Liver (tissue), 9 donors: Measurements from ENCODE around the gene LRIT2. TPM values are rescaled to one million over a fixed set of nuclear protein-coding genes. Genes with fewer than 3 reads are reported as not detected.

Experiments
- DNase-seq: peaks from one replicate; pipeline ENCODE4 v3.0.0-alpha.2; 2017; ENCODE audit warnings: low spot score
- H3K27ac ChIP-seq, 2 donors: one replicate each; pipeline ENCODE4 v1.7.0; 2013; ENCODE audit warnings: inconsistent platforms in 2 of 2, low read length in 2 of 2, control low read depth in 1 of 2, low read depth in 1 of 2, mild to moderate bottlenecking in 1 of 2
- H3K27me3 ChIP-seq, 4 donors: one replicate each; pipeline versions ENCODE4 v1.6.1 to v1.7.0; 2013; ENCODE audit warnings: low read length in 3 of 4, inconsistent platforms in 1 of 4, mild to moderate bottlenecking in 1 of 4, moderate library complexity in 1 of 4; ENCODE audit not compliant: control insufficient read depth in 4 of 4, insufficient read depth in 4 of 4
- H3K36me3 ChIP-seq, 4 donors: one replicate each; pipeline versions ENCODE4 v1.6.1 to v1.7.0; 2013; ENCODE audit warnings: low read length in 3 of 4, mild to moderate bottlenecking in 3 of 4, low read depth in 1 of 4, moderate library complexity in 1 of 4; ENCODE audit not compliant: control insufficient read depth in 4 of 4, insufficient read depth in 3 of 4
- H3K4me1 ChIP-seq, 4 donors: one replicate each; pipeline versions ENCODE4 v1.6.1 to v1.7.0; 2013; ENCODE audit warnings: low read length in 3 of 4, mild to moderate bottlenecking in 3 of 4, moderate library complexity in 1 of 4; ENCODE audit not compliant: control insufficient read depth in 4 of 4, insufficient read depth in 4 of 4
- H3K4me3 ChIP-seq, 3 donors: one replicate each; pipeline versions ENCODE4 v1.6.1 to v1.7.0; 2013; ENCODE audit warnings: low read length in 3 of 3, control low read depth in 1 of 3, low read depth in 1 of 3, mild to moderate bottlenecking in 1 of 3
- H3K9ac ChIP-seq, 2 donors: one replicate each; pipeline ENCODE4 v1.7.0; 2013; ENCODE audit warnings: low read length in 2 of 2, mild to moderate bottlenecking in 2 of 2, moderate library complexity in 2 of 2, control low read depth in 1 of 2, low read depth in 1 of 2
- H3K9me3 ChIP-seq, 4 donors: one replicate each; pipeline versions ENCODE4 v1.6.1 to v1.7.0; 2013; ENCODE audit warnings: low read length in 3 of 4; ENCODE audit not compliant: control insufficient read depth in 4 of 4
- ATF3 ChIP-seq: IDR thresholded peaks from 2 replicates; pipeline ENCODE4 v1.6.1; 2016; ENCODE audit warnings: antibody characterized with exemption
- EGR1 ChIP-seq, 2 donors: IDR thresholded peaks; 2 replicates each; pipeline ENCODE4 v1.6.1; 2016 to 2018; ENCODE audit warnings: antibody characterized with exemption in 2 of 2, low read depth in 2 of 2
- FOXA1 ChIP-seq: IDR thresholded peaks from 2 replicates; pipeline ENCODE4 v1.6.1; 2016; ENCODE audit warnings: antibody characterized with exemption
- FOXA2 ChIP-seq: IDR thresholded peaks from 2 replicates; pipeline ENCODE4 v1.6.1; 2016; ENCODE audit warnings: antibody characterized with exemption
- GABPA ChIP-seq, 2 donors: IDR thresholded peaks in 1 of 2; conservative IDR thresholded peaks in 1 of 2; 2 replicates each; pipeline ENCODE4 v1.6.1; 2016; ENCODE audit warnings: antibody characterized with exemption in 2 of 2, mild to moderate bottlenecking in 1 of 2, moderate library complexity in 1 of 2
- HNF4A ChIP-seq, 2 donors: conservative IDR thresholded peaks; 2 replicates each; pipeline ENCODE4 v1.6.1; 2016; ENCODE audit warnings: antibody characterized with exemption in 2 of 2, mild to moderate bottlenecking in 2 of 2
- HNF4G ChIP-seq: IDR thresholded peaks from 2 replicates; pipeline ENCODE4 v1.6.1; 2016; ENCODE audit warnings: antibody characterized with exemption
- JUND ChIP-seq, 2 donors: IDR thresholded peaks; 2 replicates each; pipeline ENCODE4 v1.6.1; 2016; ENCODE audit warnings: antibody characterized with exemption in 2 of 2
- MAX ChIP-seq: IDR thresholded peaks from 2 replicates; pipeline ENCODE4 v1.6.1; 2016; ENCODE audit warnings: antibody characterized with exemption
- NR2F2 ChIP-seq: IDR thresholded peaks from 2 replicates; pipeline ENCODE4 v1.6.1; 2016; ENCODE audit warnings: antibody characterized with exemption
- RAD21 ChIP-seq, 2 donors: IDR thresholded peaks; 2 replicates each; pipeline ENCODE4 v1.6.1; 2016; ENCODE audit warnings: antibody characterized with exemption in 2 of 2, mild to moderate bottlenecking in 2 of 2
- REST ChIP-seq: IDR thresholded peaks from 2 replicates; pipeline ENCODE4 v1.6.1; 2016; ENCODE audit warnings: antibody characterized with exemption, mild to moderate bottlenecking
- RXRA ChIP-seq, 2 donors: IDR thresholded peaks; 2 replicates each; pipeline ENCODE4 v1.6.1; 2017 to 2018; ENCODE audit warnings: antibody characterized with exemption in 2 of 2, mild to moderate bottlenecking in 1 of 2
- SP1 ChIP-seq: IDR thresholded peaks from 2 replicates; pipeline ENCODE4 v1.6.1; 2018; ENCODE audit warnings: antibody characterized with exemption, mild to moderate bottlenecking
- TAF1 ChIP-seq: conservative IDR thresholded peaks from 2 replicates; pipeline ENCODE4 v1.6.1; 2016; ENCODE audit warnings: antibody characterized with exemption, mild to moderate bottlenecking
- YY1 ChIP-seq: IDR thresholded peaks from 2 replicates; pipeline ENCODE4 v1.6.1; 2016; ENCODE audit warnings: antibody characterized with exemption, mild to moderate bottlenecking
- WGBS: extraction: QIAGEN DNeasy Blood & Tissue Kit; methylation state at CpG from one replicate; pipeline ENCODE4 v1.1.7; 2013; 5-methylcytosine and 5-hydroxymethylcytosine counted together
- polyA plus RNA-seq, 2 donors: library from polyadenylated mRNA; stranded (reverse) in 1 of 2; unstranded in 1 of 2; fragments of 200-250 nt in 1 of 2; fragments of >200 nt in 1 of 2; fragmentation: Nextera tagmentation in 1 of 2; extraction: Ambion mirVana in 1 of 2; gene quantifications; one replicate each; pipeline versions ENCODE4 v1.2.1 to v1.2.3, GENCODE V29; 2013 to 2015
- total RNA-seq, 2 donors: library from RNA; depleted of rRNA; stranded (reverse); fragments of >200 nt; gene quantifications; one replicate each; pipeline ENCODE4 v1.2.3, GENCODE V29; 2014
- TF ChIP-seq, protein P1 (sequence below): fragments of 150-350 bp; IDR thresholded peaks from 2 replicates; pipeline ENCODE4 v1.5.1; 2017; ENCODE audit warnings: improper control_type of control experiment, low read depth, low read length; ENCODE audit not compliant: missing input control
- TF ChIP-seq, protein P2 (sequence below): IDR thresholded peaks from 2 replicates; pipeline ENCODE4 v1.6.1; 2016; ENCODE audit warnings: antibody characterized with exemption
- donor health status: healthy.
- donor health status: healthy.
- donor health status: healthy.
- donor health status: healthy.
- donor health status: healthy.

LRIT2 gene
- total and polyA plus RNA-seq, 4 donors: not detected

- no peak overlapping the region for H3K4me3 ChIP-seq
- TF ChIP-seq REST: no peak
- TF ChIP-seq MAX: no peak
- no peak for TF ChIP-seq EGR1 (IDR thresholded peaks at IDR 0.05; ENCODE audit: low read depth in 2 of 2)
- no peak for TF ChIP-seq SP1
- no peak for TF ChIP-seq JUND (IDR thresholded peaks at IDR 0.05)
- no peak for TF ChIP-seq HNF4A (conservative IDR thresholded peaks at IDR 0.05)
- TF ChIP-seq HNF4G: no peak
- TF ChIP-seq YY1: no peak
- no peak for TF ChIP-seq GABPA (IDR thresholded peaks at IDR 0.05 in 1 of 2, conservative IDR thresholded peaks at IDR 0.05 in 1 of 2)
- TF ChIP-seq, protein P1, sequence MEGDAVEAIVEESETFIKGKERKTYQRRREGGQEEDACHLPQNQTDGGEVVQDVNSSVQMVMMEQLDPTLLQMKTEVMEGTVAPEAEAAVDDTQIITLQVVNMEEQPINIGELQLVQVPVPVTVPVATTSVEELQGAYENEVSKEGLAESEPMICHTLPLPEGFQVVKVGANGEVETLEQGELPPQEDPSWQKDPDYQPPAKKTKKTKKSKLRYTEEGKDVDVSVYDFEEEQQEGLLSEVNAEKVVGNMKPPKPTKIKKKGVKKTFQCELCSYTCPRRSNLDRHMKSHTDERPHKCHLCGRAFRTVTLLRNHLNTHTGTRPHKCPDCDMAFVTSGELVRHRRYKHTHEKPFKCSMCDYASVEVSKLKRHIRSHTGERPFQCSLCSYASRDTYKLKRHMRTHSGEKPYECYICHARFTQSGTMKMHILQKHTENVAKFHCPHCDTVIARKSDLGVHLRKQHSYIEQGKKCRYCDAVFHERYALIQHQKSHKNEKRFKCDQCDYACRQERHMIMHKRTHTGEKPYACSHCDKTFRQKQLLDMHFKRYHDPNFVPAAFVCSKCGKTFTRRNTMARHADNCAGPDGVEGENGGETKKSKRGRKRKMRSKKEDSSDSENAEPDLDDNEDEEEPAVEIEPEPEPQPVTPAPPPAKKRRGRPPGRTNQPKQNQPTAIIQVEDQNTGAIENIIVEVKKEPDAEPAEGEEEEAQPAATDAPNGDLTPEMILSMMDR: no peak
- TF ChIP-seq NR2F2: no peak
- TF ChIP-seq RXRA (IDR thresholded peaks at IDR 0.05): no peak
- TF ChIP-seq, protein P2, sequence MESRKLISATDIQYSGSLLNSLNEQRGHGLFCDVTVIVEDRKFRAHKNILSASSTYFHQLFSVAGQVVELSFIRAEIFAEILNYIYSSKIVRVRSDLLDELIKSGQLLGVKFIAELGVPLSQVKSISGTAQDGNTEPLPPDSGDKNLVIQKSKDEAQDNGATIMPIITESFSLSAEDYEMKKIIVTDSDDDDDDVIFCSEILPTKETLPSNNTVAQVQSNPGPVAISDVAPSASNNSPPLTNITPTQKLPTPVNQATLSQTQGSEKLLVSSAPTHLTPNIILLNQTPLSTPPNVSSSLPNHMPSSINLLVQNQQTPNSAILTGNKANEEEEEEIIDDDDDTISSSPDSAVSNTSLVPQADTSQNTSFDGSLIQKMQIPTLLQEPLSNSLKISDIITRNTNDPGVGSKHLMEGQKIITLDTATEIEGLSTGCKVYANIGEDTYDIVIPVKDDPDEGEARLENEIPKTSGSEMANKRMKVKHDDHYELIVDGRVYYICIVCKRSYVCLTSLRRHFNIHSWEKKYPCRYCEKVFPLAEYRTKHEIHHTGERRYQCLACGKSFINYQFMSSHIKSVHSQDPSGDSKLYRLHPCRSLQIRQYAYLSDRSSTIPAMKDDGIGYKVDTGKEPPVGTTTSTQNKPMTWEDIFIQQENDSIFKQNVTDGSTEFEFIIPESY: no peak
- no peak for TF ChIP-seq FOXA2
- TF ChIP-seq RAD21 (IDR thresholded peaks at IDR 0.05): no peak
- TF ChIP-seq FOXA1: no peak
- TF ChIP-seq ATF3: no peak
- no peak for TF ChIP-seq TAF1
- H3K36me3 ChIP-seq: no peaks in the 10 kb centered on the region
- H3K27me3 ChIP-seq: peaks cover 0 to 11% (median 5%) of the 10 kb centered on the region in 4 donors
- 82% methylated on average over 3 of the region's 3 CpGs for WGBS
- DNase-seq: no peak
- H3K9me3 ChIP-seq: no peaks in the 10 kb centered on the region
- no peak overlapping the region for H3K27ac ChIP-seq
- no peak overlapping the region for H3K9ac ChIP-seq
- H3K4me1 ChIP-seq: peaks cover 4 to 10% (median 7%) of the 10 kb centered on the region in 4 donors
Observed at GRCh38 chr10:84190621-84191020, 34.7 kb downstream of the LRIT2 start.
